Erythroblast (primary cell): ENCODE data around the gene NRK.

Experiments
- GATA1 ChIP-seq: IDR thresholded peaks from 2 replicates; pipeline ENCODE4 v1.6.1; 2011; ENCODE audit warnings: low read depth, mild to moderate bottlenecking, control low read depth, low read length, moderate library complexity
- POLR2A ChIP-seq: IDR thresholded peaks from 2 replicates; pipeline ENCODE4 v1.6.1; 2011; ENCODE audit warnings: mild to moderate bottlenecking, low read length

DNA sequence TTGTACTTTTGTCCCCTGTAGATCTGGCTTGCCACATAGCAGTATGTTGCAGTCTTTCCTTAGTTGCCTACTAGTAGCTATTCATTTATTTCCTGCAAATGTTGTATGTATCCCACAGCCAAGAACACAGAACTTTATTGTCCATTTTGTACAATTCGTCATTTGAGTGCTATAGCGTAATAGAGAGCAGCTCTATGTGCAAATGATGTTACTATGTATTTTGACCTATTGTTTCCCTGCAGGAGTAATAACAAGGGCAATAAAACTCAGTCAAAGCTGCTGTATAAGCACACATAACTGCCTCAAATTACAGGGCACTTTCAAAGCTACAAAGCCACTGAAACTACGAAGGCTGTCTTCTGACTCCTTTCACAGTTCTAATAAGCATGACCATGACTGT lies 48.1 kb downstream of the NRK start:
- no peak for TF ChIP-seq POLR2A
- TF ChIP-seq GATA1 = no peak
